ENCODE data around the gene STARD9.

STARD9 gene

DNA sequence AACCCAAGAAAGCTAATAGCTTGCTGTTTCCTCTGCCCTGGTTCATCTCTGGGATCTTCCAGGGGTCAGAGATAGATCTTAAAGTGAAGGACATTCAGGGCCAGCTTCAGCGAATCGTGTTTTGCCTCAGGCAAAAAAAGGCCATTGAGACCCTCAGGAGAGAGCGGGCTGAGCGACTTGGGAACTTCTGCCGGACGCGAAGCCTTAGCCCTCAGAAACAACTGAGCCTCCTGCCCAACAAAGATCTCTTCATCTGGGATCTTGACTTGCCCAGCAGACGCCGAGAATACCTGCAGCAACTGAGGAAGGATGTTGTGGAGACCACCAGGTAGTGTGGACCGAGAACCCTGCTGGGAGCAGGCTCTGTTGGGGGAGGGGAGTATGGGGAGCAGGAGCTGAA, 119.0 kb downstream of the STARD9 start:
- no peak for DNase-seq (ENCODE audit: low spot score)

DNA sequence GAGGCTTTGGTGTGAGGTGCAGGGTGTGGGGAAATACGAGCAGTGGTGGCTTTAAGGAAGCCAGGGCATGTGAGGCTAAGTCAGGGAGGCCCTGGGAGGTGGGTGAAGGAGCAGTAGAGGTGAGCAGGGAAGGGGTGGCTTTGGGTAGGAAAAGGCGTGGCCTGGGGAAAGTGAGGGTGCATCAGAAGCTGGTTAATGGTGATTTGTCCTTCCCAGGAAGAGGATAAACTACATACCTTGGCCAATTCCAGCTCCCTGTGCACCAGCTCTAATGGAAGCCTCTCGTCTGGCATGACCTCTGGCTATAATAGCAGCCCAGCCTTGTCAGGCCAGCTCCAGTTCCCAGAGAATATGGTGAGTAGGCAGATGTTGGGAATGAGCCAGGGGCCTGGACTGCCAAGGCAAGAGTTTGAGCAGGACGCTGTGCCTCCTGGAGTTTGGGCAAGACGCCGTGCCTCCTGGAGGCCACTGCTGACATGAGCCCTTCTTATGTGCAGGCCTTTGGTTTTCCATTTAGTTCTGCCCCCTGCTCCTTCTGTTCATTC, 120.2 kb downstream of the STARD9 start:
- DNase-seq (ENCODE audit: low spot score), result no peak

DNA sequence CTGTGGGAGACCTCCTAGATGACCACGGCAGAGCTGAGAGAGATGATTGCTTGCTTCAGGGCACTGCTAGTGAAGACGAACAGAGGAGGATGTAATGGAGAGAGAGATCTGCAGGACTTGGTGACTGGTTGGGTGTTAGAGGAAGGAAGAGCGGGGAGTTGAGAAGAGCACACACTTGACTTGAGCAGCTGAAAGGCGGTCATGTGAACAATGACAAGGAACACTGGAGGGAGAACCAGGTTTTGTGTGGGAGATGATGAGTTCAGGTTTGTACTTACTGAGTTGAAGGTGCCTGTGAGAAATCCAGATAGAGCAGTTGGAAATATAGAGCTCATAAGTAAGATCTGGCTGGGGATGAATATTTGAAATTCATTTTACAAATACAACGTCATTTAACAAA, 121.2 kb downstream of the STARD9 start:
- DNase-seq (ENCODE audit: low spot score), result no peak

DNA sequence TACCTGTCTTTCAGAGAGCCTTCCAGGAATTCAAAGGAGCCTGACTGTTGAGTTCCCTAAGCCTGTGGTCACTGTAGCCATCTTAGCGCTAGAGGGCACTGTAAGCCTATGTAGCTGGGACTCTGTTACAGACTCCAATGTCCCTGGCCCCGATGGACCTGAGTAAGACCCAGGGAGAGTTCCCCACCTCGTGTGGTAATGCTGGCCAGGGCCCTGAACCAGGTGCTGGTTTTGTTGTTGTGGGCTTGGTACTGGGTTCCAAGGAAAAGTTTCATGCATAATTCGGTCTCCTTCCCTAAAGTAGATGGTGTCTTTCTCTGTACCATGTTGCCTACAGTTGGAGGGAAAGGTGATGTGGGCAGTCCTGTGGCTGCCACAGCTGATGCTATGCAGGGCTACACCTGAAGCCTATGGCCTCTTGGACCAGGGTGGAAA, 129.1 kb downstream of the STARD9 start:
- DNase-seq (ENCODE audit: low spot score), result no peak

DNA sequence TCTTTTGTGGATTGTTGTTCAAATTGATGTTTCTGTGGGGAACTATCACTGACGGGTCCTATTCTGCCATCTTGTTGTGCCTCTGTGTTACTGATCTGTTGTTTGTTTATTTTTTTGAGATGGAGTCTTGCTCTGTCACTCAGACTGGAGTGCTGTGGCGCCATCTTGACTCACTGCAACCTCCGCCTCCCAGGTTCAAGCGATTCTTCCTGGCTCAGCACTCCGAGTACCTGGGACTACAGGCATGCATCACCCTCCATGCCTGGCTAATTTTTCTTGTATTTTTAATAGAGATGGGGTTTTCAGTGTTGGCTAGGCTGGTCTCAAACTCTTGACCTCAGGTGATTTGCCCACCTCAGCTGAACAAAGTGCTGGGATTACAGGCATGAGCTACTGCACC, 129.9 kb downstream of the STARD9 start:
- DNase-seq (ENCODE audit: low spot score), result no peak

DNA sequence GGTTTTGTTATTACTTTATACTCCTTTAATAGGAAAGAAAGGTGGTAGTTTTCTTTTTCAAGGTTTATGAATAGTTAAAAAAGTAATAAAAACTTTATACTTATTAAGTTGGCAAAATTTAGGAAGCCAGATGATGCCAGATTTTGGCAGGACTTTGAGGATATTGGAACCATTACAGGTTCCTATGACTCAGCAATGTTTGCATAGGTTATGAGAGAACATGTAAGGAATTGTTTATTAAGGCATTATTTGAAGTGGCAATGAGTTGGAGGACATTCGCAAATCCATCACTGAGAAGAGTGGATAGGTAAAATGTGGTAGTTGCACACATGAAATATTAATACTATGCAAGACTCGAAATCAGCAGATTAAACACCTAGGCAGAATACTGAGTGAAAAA, 131.7 kb downstream of the STARD9 start:
- no peak for DNase-seq (ENCODE audit: low spot score)

DNA sequence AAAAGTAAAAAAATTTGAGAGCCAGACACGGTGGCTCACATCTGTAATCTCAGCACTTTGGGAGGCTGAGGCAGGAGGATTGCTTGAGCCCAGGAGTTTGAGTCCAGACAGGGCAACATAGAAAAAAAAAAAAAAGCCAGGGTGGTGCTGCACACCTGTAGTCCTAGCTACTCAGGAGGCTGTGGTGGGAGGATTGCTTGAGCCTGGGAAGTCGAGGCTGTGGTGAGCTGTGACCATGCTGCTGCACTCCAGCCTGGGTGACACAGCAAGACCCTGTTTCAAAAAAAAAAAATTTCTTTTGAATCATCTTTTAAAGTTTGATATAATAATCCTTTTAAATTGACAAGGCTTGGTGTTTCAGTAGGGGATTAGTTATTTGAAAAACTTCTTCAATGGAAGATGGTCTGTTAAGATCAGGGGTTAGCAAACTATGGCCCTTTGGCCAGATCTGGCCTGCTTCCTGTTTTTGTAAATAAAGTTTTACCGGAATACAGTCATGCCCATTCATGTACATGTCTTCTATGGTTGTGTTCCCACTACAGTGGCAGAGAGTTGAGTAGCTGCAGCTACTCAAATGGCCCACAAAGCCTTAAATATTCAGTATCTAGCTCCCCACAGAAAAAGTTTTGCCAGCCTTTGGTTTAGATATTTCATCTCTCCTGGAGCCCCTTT, 132.6 kb downstream of the STARD9 start:
- no peak for DNase-seq (ENCODE audit: low spot score)

DNA sequence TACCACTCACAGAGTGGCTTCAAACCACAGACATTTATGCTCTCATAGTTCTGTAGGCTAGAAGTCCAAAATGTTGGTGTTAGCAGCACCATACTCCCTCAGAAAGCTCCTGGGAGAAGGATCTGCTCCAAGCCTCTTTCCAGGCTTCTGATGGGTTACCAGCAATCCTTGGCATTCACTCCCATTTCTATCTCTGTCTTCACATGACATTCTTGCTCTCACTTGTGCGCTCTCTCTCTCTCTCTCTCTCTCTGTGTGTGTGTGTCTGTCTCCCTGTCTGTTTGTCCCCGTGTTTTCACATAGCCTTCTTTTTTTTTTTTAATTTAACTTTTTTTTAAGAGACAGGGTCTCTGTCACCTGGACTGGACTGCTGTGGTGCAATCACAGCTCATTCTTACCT, 135.3 kb downstream of the STARD9 start:
- DNase-seq (ENCODE audit: low spot score), result no peak

DNA sequence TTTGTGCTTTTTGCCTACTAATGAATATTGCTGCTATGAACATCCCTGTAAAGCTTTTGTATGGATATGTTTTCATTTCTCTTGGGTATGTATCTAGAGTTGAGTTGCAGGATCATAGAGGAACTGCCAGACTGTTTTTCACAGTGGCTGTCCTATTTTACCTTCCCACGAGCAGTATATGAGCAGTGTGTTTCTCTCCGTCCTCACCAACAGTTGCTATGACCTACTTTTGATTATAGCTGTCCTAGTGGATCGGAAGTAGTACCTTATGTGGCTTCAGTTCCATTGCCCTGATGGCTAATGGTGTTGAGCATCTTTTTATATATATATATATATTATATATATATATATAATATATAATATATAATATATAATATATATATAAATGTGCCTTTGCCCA, 136.3 kb downstream of the STARD9 start:
- no peak for DNase-seq (ENCODE audit: low spot score)

DNA sequence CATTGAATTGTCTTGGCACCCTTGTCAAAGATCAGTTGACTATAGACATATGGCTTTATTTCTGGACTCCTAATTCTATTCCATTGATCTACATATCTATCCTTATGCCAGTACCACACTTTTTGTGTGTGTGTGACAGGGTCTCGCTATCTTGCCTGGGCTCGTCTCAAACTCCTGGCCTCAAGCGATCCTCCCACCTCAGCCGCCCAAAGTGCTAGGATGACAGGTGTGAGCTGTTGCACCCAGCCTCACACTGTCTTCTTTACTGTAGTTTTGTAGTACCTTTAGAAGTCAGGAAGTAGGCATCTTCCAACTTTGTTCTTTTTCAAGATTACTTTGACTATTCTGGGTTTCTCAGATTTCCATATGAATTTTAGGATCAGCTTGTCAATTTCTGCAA, 137.2 kb downstream of the STARD9 start:
- DNase-seq (ENCODE audit: low spot score), result no peak

DNA sequence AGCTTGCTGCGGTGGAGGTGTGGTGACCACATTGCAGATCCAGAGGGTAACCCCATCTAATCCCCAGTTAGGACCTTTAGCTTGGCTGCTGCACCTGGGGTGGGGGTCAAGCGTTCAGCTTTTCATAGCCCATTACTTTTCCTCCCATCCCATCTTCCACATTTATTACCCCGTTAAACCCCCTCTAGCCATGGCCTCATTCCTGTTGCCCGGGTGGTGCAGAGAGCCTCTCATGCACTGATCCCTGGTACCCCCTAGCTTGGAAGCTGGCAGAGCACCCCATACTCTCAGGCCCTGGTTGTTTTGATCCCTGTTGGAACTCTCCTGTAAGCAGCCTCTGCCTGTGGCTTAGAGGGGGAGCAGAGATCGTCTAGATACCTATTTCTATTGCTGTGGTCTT, 140.7 kb downstream of the STARD9 start:
- DNase-seq (ENCODE audit: low spot score), result no peak

DNA sequence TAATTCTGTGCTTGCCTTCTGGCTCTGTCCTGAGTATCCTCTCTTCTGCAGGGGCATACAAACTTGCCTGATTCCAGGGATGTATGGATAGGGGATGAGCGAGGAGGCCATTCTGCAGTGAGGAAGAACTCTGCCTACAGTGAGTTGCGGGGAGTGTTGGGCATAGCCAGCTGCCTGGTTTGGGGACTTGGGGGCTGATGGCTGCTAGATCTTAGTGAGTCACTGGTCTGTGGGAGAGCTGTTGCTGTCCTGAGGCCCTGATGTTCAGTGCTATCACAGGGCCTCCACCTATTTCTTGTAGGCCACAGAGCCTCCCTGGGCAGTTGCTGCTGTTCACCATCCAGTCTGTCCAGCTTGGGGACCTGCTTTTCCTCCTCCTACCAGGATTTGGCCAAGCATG, 141.2 kb downstream of the STARD9 start:
- no peak for DNase-seq (ENCODE audit: low spot score)

DNA sequence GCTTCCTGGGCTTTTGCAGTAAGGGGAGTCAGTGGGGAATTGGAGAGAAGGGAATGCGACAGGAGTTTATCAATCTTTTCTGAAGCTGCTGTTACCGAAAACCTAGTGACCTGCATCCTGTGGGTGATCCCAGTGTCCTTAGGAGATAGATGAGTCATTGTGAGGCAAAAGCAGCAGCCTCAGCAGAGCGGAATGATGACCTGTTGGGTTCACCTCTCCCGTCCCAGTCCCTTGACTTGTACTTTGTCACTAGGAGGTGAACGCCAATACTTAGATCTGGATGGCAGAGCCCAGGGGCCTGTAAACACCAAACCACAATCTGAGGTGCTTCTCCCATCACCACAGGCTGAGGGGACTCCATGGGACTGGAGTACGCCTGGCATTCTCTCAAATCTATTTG, 143.6 kb downstream of the STARD9 start:
- no peak for DNase-seq (ENCODE audit: low spot score)

DNA sequence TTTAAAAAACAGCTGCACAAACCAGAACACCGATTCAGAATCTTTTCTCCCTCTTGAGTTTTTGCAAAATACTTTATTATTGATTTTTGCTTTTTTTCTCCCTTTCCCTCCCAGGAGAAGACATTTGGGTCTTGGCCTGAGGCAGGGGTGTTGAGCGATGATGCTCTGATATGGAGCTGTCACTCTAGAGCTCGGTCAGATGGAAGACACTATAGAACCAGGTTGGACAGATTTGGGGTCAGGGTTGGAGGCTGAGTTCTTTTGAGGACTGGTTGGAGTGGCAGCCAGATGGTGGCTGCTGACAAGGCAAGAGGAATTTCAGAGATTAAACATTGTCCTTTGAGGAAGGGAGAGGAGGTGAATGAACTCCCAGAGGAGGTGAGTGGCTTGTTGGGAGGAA, 144.7 kb downstream of the STARD9 start:
- DNase-seq (ENCODE audit: low spot score), result no peak

DNA sequence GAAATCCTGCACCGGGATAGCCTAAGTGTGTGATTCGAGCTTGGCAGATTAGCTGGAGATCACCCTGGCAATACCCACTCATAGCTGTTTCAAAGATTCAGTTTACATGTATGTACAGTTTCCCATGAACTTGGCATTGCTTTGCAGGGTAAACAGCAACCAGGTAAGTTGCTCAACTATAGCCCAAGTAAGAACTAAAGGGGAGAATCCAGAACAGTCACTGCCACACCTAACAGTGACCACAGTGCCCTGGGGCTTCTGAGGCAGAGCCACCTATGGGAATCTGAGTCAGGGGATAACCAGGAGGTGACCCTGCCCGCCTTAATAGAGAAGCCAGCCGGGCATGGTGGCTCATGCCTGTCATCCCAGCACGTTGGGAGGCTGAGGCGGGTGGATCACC, 145.6 kb downstream of the STARD9 start:
- no peak for DNase-seq (ENCODE audit: low spot score)

DNA sequence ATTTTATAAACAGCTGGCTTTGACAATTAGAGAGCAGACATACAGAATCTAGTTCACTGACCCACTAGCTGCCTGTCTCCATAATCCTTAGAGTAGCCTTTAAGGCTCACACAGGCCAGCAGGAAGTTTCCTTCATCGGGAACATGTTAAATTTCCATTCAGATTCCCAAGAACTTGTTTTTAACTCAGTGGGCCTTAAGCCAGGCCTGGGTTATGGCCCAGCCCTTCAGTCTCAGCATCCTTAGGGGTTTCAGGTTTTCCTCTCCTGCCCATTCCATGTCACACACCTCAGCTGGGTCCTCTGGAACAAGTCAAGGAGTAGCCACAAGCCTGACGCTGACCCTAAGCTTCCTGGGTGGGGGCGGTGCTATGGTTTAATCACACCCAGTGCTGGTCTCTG, 146.5 kb downstream of the STARD9 start:
- DNase-seq (ENCODE audit: low spot score), result no peak

DNA sequence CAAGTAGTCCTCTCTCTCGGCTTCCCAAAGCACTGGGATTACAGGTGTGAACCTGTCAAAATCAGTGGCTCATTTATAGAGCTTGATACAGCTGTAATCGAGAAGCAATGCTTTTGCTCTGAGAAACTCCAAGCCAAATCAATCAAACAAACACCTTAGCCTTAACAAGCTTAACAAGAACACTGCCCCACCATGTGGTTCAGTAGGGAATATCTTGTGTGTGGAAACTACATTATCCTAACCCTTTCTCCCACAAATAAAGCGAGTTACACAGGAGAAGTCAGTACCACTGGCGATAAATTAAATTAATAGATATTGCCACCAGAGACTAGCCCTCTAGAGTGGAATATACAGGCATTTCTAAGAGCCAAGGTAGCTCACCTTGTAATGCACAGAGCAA, 147.7 kb downstream of the STARD9 start:
- DNase-seq (ENCODE audit: low spot score), result no peak

DNA sequence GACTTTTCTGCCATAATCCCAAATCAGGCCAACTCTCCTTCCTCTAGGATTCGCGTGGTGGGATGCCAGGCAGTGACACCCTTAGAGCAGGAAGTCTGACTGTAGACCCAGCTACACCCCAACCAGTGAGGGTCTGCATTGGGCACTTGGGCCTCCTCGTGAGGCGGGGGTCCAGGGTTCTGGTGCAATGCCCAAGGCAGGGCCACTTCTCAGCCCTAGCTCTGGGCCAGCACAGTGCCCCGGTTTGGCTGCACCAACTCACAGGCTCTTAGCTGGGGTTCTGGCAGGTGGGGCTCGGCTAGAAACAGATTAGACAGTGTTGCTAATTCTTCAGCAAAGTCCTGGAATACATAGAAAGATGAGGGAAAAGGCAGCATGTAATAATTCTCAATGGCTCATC, 148.9 kb downstream of the STARD9 start:
- DNase-seq (ENCODE audit: low spot score), result no peak

DNA sequence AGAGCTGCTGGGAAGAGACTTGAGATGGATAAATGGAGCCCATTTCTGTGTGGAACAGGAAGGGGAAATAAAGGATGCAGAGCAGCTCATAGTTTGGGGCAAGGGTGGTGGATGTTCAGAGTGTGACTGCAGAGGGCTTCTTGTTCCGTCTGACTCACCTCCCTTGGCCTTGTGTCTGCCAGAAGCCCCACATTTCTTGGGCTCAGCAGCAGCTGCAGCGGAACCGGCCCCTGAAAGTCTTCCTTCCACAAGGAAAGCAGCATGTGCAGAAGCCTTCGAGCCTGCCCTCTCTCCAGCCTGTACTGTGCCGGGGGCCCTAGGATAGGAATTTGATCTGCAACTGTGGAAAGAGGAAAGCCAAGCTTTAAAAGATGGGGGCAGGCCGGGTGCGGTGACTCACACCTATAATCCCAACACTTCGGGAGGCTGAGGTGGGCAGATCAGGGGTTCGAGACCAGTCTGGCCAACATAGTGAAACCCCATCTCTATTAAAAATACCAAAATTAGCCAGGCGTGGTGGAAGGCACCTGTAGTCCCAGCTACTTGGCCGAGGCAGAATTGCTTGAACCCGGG, 150.0 kb downstream of the STARD9 start:
- no peak for DNase-seq (ENCODE audit: low spot score)

DNA sequence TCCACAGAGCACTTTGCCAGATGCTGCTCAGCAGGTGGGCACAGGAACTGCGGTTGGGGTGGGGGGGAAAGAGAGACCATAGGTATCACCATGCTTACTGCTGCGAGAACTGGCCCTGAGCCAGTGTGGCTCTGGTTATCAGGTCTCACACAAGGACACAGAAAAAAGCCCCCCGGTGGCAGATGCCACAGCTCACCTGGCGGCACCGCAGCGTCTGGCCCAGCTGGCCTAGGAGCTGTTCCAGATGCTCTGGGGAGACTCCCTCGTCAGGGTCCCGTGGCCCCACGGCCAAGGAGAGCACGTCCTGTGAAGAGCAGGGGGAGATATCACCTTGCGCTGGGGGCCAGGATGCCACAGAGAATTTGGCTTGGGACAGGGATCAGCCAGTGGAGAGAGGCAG, 150.7 kb downstream of the STARD9 start:
- no peak for DNase-seq (ENCODE audit: low spot score)

DNA sequence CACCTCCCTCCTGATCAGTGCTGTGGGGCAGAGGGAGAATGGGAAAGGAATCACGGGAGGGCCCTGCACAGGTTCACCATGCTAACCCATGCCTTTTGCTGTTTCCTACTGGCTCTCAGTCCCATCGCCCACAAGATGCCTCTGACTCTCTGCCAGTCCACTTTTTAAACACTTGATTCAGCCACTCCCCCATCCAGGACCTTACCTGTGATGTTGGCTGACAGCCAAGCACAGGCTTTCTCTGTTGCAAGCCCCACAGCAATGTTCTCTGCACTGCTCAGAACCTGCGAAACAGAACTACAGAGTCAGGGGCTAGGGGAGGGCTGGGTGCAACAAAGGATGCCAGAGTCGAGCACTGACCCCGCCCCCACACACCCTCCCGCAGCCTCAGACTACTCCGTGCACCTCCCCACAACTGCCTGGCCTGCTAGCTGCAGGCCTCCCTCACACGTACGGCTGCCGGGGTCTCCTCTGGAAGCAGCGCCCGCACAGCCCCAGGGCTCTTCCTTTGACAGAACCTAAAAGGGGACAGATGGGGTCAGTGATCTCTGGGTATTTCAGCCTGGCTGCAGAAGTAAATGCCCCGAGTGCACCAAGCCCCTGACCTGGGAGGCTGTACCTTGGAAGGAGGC, 152.5 kb downstream of the STARD9 start:
- DNase-seq (ENCODE audit: low spot score), result no peak

DNA sequence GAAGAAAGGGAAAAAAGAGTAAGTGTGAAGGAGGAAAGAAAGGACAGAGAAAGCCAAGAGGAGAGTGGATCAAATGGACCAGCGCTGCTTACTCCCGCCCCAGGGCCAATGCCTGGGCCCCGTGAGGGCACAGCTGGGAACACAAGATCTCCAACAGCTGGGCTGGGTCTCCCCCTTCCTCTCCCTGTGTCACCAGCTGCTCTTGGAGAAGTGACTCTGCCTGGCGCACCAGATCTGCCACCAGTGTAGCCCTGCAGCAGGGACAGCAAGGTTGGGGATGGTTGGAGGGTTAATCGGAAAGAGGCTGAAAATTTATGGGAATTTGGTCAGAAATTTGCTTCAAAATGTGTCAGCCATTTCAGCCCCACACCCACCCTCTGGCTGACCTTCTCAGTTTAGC, 153.2 kb downstream of the STARD9 start:
- no peak for DNase-seq (ENCODE audit: low spot score)

DNA sequence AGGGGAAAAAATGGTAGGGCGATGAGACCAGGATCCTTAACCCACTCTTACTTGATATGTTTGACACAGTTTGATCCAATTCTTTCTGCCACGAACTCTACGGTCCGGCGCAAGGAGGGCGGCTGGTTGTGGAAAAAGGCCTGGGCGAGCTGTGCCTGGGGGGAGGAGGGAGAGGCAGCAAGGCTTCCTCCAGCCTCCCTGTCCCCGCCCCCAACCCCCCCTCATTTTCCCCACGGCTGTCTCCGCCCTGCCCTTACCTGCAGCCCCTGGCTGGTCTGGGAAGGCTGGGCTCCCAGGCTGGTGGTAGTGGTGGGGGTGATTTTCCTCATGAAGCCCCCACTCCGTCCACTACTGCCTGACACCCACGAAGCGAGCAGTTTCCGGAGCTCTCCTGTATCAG, 153.6 kb downstream of the STARD9 start:
- DNase-seq (ENCODE audit: low spot score), result no peak

DNA sequence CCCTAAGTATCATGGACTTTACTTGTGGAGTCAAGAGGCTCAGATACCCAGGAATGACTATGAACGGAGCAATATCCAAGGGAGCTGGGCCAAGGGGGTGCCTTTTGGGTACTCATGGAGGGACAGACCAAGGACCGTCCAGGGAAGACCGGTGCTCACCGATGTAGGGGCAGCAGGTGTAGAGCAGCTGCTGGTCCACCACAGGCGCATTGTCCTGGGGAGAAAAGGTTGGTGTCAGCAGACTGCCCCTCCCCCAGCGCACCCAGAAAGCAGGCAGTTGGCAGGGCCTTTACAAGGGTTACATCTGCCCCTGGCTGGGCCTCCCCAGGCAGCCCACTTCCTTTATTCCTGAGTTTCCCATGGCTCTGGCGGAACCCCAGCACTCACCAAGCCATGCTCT, 154.0 kb downstream of the STARD9 start:
- no peak for DNase-seq (ENCODE audit: low spot score)

Measured in left forelimb (tissue), 1 donor.